GM21723 (cell line): ENCODE data around the gene TMEM106A.
"Not testable (repeated sequence)": the region's sequence is repeated elsewhere in the genome, so short reads cannot be mapped to it uniquely, and the experiment has no call there.

Source experiments
- ATAC-seq: cut with Tn5 transposase; IDR thresholded peaks from one replicate; pipeline ENCODE4 v1.9.1; 2021; ENCODE audit warnings: mild to moderate bottlenecking, moderate library complexity; ENCODE audit not compliant: unreplicated experiment

The TMEM106A gene, protein sequence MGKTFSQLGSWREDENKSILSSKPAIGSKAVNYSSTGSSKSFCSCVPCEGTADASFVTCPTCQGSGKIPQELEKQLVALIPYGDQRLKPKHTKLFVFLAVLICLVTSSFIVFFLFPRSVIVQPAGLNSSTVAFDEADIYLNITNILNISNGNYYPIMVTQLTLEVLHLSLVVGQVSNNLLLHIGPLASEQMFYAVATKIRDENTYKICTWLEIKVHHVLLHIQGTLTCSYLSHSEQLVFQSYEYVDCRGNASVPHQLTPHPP

DNA sequence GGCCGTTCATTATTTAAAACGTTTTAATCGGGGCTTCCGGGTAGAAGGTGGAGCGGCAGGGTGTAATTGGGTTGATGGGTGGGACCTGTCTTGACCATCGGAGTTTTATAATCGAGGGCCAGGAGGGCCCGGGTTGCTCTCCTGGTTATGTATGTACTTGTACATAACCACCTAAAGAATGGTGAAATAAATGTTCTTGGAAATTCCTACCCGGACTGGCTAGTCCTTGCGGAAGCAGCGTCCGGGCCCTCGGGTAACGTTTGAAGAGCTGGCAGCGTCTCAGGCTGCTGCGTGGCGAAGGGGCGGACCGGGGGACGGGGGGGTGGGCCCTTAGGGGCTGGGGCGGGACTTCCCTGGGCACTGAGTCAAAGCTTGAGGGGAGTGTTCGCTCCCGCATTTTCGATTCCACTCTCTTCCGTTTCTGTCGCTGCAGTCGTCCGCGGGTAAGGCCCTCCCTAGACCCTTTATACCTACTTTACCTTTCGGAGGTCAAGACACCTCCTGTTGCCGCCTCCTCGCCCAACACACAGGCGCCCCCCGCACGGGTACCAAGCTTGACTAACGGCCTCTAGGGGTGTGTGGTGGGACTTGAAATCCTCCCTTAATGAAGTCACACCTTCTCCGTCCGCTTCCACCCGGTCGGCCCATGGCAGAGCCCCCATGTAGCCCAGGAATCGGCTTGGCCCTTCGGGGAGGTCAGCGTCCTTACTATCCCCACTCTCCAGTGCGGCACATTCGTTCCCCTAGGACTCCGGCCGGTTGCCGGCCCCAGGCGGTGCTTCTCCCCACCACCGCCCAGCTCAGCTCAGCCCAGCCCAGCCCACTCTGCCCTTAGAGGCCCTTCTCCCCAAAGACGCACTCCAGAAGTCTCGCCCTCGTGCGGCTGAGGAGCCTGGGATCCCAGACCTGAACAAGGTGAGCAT, at the start of gene TMEM106A:
Gene TMEM106A, plus strand, starts transcription at position 396 of the 923 bp plus-strand sequence. CDS start 1,167 bp downstream, outside the sequence.
- ATAC-seq, result peak; percentile 75

DNA sequence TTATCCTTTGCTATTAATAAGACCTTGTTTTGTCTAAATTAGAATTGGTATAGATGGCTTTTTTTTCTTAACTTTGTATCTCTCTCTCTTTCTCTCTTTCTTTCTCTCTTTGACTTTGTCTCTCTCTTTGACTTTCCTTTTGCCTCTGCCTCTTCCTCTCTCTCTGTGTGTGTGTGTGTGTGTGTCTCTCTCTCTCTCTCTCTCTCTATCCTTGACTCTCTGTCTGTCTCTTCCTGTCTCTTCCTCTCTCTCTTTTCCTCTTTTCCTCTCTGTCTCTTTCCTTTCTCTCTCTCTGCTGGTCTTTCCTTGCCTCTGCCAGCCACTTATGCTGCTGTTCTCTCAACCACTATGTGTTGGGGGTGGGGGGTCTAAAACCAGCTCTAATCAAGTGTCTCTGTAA, 45.7 kb upstream of the TMEM106A start:
- ATAC-seq, result not testable (repeated sequence)

DNA sequence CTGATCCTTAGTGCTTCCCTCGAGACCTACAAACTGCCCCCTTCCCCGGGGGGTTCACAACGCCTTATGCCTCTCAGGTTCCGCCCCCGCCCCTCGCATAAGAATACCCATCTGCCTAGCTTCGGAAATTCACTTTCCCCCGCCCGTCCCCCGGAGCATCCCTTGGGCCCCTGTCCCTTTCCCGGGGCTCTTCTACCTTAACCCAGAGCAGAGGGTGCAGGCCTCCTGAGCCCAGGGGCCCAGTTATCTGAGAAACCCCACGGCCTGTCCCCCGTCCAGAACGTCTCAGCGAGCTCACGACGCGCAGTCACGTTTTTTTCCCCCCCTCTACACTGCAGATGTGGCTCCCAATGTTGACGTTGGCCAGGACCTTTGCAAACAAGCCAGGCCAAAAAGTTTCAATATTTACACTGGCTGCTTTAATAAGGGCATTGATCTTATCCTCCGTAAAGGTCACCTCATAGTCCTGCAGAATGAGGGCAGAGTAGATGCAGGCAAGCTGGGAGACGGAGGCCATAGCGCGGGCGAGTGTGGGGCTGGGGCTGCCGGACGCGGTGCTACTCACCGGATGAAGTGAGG, 42.0 kb upstream of the TMEM106A start:
- peak; percentile 31 for ATAC-seq

DNA sequence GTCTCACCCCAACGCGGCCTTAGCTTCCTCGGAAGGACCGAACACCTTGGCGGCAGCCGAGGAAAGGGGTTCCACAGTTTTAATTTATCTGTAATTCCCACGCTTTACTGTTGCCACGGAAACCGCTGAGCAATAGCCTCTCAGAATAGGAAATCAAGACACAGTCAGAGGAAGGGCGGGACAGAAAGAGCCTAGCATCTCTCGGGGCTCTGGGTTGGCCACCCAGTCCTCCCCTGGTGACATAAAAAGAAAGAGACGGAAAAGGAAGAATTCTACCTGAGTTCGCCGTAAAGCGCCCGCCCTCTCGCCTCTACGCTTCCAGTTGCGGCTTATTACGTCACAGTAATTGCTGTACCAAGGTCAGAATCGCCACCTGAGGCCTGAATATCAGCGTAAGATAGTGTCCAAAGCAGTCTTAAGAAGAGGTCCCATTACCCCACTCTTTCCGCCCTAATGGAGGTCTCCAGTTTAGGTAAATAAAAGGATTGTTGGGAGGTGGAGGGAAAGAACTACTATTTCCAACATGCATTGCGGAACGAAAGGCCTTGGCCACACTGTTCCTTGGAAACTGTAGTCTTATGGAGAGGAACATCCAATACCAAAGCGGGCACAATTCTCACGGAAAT, 41.4 kb upstream of the TMEM106A start:
- ATAC-seq, result peak; percentile 75

DNA sequence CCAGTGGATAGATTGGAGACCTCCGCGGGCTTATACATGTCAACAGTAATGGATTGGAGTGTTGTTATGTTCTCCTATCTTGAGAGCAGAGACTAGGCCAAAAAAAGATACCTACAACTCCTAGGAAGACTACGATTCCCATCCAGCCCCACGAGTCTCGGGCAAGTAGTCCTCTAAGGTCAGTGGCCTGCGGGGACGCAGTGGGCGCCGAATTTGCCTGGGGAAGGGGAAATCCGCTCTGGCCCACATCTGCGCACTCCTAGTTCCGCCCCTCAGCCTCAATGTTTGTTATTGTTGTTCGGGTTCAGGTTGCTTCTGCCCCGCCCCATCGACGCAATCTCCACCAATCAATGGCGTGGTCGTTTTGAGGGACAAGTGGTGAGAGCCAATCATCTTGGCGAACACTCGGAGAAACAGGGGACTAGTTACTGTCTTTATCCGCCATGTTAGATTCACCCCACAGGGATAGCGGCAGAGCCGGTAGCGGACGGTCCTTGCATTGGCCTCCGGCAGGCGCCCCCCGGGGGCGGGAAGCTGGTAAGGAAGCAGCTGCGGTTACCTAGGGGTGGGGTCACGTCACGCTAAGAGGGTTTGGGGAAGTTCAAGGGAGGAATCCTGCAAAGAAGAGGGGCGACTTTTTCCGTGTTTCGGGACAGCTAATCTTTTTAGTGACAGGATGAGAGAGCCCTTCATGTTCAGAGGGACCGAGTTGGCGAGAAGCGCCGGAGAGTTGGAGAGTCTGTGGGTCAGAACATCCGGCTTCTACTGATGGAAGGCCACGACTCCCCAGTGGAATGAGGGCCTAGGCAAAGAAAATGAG, 40.7 kb upstream of the TMEM106A start, which contains the start of gene NBR1:
Gene NBR1, plus strand, starts transcription at position 449 of the 820 bp plus-strand sequence. CDS start 4,586 bp downstream, outside the sequence.
- ATAC-seq, result peak; percentile 71

DNA sequence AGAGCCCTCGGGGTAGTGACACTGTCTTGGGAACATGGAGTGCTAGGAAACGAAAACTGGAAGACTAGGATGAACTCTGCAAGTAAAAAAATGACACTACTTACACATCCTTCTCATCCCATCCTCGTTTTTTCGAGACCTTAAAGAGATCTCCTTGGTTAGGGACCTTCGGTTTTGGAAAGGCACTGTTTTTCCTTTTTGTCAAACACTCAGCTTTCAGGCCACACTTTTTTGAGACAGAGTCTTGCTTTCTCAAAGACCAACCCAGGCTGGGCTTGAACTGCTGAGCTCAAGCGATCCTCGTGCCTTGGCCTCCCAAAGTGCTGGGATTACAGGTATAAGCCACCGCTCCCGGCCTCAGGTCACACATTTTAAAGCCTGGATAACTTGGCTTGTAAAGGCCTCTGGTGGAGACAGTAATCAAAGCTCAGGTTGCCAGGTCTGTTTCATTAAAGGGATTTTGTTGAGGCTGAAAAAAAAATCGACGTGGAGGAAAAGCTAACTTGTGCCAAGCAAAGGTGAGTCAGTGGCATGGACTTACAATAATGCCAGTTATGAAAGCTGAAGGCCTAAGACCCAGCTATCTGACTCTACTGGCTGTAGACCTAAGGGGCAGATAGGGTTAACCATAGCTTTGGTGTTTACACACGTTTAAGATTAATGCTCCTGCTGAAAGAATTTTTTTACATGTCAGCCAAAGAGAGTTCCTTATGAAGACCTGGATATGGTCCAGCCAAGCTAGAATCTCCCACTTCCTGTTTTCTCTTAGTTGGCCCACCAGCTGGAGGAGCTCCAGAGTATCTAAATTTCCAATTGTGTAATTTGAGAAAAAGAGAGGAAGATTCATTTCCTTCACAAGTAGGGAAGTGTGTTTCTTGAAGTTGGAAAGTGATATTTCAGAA, 39.8 kb upstream of the TMEM106A start:
- ATAC-seq, result no peak

DNA sequence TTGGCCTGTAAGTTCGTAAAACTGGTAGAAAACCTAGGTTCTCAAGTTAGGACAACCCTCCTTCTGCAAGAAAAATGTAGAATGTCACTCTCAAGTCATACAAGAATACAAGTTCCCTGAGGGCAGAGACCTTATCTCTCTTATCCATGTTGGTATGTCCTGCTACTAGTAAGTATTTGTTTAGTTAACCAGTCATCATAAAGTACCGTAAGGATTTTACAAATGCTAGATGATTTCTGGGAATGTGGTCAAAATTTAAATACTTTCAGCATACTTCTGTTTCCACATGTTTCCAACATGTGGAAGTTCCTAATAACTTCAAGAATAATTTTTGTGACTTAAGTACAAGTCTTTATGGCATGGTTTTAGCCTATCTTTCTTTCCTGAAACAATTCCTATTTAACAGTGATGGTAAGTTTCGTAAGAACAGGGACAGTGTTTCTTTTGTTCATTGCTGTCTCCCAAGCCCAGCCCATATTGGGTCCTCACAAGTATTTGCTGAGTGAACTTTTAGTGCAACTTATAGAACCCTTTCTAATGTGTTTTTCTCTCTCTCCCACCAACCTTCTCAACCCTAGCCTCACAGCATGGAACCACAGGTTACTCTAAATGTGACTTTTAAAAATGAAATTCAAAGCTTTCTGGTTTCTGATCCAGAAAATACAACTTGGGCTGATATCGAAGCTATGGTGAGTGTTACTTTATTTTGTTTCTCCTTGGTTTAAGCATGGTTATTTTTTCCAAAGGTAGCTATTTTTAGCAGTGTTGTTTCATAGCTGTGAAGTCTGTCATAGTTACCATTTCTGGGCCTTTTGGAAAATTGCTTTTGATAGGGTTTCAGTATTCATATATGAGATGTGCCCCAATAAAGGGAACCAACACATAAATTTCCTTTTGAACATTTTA, 36.2 kb upstream of the TMEM106A start:
- no peak for ATAC-seq

DNA sequence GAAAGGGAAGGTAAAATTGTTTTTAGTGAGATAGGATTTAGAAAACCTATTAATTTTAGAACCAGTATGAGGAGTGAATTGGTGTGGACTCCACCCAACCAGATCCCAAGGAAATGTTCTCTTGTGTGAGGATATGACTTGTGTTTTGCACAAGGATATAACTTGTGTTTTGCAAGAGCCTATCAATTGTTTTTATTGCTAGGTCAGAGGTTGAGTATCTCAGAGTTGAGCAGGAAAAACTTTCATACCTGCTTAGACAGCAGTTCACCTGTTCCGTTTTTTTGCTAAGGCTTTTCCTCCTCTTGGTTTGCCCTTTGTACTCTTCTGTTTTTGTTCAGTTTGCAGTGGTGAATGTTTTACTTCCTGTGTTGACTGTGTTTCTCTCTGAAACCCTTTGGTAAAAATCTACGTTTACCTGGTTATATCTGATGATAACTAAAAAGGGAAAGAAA, 35.5 kb upstream of the TMEM106A start:
- no peak for ATAC-seq

DNA sequence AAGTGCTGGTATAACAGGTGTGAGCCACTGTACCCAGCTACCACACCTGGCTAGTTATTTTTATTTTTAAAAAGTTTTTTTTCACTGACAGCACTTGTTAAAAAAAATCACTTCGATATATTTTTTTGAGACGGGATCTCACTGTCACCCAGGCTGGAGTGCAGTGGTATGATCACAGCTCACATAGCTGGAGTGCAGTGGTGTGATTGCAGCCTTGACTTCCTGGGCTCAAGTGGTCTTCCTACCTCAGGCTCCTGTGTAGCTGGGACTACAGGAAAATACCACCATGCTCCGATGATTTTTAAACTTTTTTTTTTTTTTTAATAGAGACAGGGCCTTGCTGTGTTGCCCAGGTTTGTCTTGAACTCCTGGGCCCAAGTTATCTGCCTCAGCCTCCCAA, 27.8 kb upstream of the TMEM106A start:
- ATAC-seq, result no peak

DNA sequence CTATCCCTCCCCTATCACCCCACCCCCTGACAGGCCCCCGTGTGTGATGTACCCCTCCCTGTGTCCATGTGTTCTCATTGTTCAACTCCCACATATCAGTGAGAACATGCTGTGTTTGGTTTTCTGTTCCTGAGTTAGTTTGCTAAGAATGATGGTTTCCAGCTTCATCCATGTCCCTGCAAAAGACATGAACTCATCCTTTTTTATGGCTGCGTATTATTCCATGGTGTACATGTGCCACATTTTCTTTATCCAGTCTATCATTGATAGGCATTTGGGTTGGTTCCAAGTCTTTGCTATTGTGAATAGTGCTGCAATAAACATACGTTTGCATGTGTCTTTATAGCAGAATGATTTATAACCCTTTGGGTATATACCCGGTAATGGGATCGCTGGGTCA, 25.0 kb upstream of the TMEM106A start:
- ATAC-seq, result not testable (repeated sequence)

DNA sequence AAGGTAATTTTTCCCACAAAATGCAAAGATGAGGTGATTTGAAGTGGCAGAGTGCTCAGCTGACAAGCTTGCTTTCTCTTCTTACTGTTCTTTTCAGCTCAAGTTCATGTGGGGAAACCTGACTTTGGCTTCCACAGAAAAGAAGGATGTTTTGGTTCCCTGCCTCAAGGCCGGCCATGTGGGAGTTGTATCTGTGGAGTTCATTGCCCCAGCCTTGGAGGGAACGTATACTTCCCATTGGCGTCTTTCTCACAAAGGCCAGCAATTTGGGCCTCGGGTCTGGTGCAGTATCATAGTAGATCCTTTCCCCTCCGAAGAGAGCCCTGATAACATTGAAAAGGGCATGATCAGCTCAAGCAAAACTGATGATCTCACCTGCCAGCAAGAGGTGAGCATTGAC, 18.4 kb upstream of the TMEM106A start:
- no peak for ATAC-seq

DNA sequence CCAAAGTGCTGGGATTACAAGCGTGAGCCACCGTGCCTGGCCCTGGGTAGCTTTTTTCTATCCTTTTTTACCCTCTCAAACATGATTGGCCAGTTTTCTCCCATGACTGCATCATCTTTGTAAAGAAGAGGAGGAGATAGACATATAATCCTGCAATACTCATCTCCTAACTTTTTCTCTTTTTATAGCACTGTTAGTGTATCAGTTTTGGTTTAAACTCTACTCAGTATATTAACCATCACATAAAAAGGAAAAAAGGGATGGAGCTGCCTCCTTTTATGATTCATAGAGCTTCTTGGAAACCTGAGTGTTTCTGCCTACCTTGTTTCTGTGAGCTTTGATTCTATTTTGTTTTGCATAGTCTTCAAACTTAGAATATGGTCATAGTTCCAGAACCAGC, 12.0 kb upstream of the TMEM106A start:
- ATAC-seq, result no peak

DNA sequence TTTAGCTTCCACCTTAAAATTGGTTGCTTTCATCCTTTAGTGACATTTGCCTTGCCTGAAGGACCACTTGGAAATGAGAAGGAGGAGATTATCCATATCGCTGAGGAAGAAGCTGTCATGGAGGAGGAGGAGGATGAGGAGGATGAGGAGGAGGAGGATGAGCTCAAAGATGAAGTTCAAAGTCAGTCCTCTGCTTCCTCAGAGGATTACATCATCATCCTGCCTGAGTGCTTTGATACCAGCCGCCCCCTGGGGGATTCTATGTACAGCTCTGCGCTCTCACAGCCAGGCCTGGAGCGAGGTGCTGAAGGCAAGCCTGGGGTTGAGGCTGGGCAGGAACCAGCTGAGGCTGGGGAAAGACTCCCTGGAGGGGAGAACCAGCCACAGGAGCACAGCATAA, 11.5 kb upstream of the TMEM106A start:
- ATAC-seq, result no peak

DNA sequence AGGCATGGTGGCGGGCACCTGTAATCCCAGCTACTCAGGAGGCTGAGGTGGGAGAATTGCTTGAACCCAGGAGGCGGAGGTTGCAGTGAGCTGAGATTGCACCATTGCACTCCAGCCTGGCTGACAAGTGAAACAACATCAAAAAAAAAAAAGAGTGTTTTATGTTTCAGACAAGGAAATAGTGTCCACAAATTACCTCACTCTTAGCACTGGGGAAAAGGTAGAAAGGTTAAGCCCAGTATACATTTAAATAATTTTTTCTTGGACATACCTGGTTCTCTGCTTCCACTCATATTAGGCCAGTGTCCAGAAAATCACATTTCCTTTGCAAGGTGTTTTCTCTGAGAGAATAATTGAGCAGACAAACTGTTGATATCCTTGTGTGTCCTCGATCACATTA, 8.7 kb upstream of the TMEM106A start:
- ATAC-seq, result not testable (repeated sequence)

DNA sequence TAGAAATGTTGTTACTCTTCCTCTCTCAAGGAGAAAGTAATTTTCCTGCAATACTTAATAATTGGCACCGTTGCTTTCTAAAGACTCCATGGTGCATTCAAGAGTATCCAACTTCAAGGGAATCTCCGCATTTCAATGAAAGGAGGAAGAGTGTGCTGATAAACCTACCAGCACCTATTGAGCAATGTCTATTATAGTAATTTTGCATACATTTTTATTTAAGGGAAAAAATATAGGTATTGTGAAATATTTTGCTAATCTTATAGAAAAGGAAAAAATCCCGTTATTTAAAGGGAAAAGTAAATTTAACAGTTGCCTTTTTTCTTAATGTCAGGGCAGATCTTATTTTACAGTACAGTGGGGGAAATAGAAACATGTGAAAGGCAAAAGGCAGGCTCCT, 1.1 kb upstream of the TMEM106A start:
- no peak for ATAC-seq

DNA sequence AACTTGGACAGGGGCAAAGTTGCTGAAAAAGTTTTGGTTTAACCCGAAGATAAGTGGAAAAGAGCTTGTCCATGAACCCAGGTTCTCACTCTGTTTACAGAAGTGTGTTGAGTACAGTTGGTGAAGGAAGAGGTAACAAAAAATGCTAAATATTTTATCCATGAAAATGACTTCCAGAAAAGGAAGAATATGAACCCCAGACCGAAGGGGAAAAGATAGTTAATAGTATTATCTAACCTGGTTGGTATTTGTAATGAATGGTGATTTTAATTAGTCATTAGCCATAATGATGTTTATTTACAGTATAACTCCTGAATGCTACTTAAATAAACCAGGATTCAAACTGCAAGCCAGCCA, 574 bp upstream of the TMEM106A start:
- no peak for ATAC-seq

DNA sequence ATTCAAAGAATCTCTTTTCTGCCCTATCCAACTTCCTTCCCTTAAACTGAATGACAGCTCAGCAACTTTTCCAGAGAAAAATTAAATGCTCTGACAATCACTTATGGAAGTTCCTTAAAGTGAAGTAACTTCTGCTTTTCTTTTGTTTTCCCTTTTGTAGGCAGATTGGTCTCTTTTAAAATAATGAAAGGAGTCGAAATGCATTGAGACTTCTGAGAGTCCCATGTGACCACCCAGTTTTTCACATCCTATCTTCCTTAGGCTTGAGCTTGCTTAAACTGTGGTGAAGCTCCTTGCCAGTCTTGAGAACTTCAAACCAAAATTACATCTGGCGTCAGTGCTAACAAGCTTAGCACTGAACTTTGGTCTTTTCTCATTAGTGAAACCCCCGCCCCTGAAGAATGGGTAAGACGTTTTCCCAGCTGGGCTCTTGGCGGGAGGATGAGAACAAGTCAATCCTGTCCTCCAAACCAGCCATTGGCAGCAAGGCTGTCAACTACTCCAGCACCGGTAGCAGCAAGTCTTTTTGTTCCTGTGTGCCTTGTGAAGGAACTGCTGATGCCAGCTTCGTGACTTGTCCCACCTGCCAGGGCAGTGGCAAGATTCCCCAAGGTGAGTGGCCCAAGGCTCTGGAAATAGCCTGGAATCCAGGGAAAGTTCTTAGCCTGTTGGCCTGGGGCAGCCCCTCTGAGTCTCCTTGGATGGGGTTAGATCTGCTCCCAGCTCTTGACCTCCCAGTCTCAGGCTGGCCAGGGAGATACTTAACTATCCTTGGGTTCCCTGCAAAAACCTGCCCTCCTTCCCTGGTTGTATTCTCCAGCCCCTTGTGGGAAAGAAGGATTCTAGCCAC, 1.2 kb downstream of the TMEM106A start:
- no peak for ATAC-seq
